ENCODE results near the gene RGS6.

Gene RGS6

DNA sequence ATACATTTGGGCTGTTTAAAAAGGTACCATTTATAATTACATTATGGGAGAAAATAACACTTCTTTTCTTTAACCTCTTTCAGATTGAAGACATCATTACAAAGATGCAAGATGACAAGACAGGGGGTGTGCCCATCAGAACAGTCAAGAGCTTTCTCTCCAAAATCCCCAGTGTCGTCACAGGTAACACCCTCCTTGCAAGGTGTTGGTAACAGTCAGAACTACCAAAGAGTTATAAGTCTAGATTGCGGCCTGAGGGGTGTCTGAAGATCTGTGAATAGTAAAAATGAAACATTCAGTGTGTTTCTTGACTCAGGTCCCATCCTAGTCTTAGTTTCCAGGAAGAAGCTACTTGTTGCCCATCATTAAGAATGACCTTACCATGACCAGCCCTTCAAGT, 419.8 kb downstream of the RGS6 start:
- FAIRE-seq (no peak), DNase-seq (ENCODE audit: insufficient read length, low spot score) (no peak)
- no peak for TF ChIP-seq POLR2A (IDR thresholded peaks at IDR 0.05; ENCODE audit: low read depth, low read length)

DNA sequence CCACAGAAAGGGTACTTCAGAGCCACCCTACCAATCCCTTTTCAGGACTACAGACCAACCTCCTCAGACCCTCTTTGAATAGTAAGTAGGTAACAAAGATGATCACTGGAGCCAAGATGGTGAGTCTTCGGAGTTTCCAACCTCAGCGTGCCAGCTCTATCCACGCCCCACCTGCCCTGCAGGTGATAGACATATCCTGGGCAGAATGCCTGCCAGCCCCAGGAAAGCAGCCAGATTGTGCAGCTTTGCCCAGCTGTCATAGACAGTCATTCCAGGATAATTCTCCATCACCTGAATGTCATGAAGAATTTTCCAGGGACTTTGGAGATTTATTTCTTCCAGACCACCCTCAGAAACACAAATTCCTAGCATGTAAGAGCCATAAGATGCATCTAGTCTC, 434.4 kb downstream of the RGS6 start:
- DNase-seq (ENCODE audit: insufficient read length, low spot score) (no peak), FAIRE-seq (no peak)
- TF ChIP-seq POLR2A (IDR thresholded peaks at IDR 0.05; ENCODE audit: low read depth, low read length) = no peak

GRCh38 chr14:72369106-72369505, 436.9 kb downstream of the RGS6 start:
- DNase-seq (ENCODE audit: insufficient read length, low spot score) (no peak), FAIRE-seq (no peak)
- TF ChIP-seq POLR2A (IDR thresholded peaks at IDR 0.05; ENCODE audit: low read depth, low read length) = no peak

DNA sequence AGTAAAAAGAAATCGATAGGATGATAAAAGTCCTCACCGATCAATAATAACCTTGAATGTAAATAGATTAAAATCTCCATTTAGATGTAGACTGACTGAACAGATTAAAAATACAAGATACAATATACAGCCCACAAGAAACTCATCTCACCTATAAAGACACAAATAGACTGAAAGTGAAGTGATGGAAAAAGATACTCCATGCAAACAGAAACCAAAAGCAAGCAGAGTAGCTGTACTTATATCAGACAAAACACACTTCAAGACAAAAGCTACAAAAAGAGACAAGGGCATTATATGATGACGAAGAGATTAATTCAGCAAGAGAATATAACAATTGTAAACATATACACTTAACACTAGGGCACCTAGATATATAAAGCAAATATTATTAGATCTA, 444.8 kb downstream of the RGS6 start:
- no peak for FAIRE-seq
- DNase-seq (ENCODE audit: insufficient read length, low spot score) = no peak
- TF ChIP-seq POLR2A (IDR thresholded peaks at IDR 0.05; ENCODE audit: low read depth, low read length) = no peak

DNA sequence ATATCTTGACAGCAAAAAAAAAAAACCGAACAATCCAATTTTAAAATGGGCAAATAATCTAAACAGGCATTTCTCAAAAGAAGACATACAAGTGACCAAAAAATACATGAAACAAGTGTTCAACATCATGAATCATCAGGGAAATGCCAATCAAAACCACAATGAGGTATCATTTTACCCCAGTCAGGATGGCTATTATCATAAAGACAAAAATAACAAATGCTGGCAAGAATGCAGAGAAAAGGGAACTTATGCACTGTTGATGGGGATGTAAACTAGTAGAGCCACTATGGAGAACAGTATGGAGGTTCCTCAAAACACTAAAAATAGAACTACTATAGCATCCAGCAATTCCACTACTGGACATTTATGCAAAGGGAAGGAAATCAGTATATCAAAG, 448.2 kb downstream of the RGS6 start:
- TF ChIP-seq POLR2A (IDR thresholded peaks at IDR 0.05; ENCODE audit: low read depth, low read length) = no peak
- DNase-seq (ENCODE audit: insufficient read length, low spot score) (no peak), FAIRE-seq (no peak)

GRCh38 chr14:72383865-72384264, 451.6 kb downstream of the RGS6 start:
- TF ChIP-seq POLR2A (IDR thresholded peaks at IDR 0.05; ENCODE audit: low read depth, low read length) = no peak
- DNase-seq (ENCODE audit: insufficient read length, low spot score) (no peak), FAIRE-seq (no peak)

- FAIRE-seq (no peak), DNase-seq (ENCODE audit: insufficient read length, low spot score) (no peak)
- TF ChIP-seq POLR2A (IDR thresholded peaks at IDR 0.05; ENCODE audit: low read depth, low read length) = no peak
Measured at GRCh38 chr14:72387726-72388125, 455.5 kb downstream of the RGS6 start.

DNA sequence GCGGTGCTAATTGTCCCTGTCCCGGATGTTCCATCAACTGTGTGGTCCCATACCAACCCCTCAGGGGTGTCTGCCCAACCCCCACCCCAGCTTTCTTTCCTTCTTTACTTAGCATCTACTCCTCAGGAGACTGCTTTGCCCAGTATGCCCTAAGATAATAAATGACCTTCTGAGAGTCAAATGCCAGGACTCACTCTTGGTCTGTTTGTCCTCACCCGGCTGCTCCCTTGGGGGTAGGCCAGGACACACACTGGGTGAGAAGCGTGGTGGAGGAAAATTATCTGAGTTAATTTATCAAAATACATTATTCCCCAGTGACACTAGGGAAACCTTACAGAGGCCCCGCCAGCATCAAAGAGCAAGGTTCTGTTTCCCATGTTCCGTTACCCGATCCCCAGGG, 457.0 kb downstream of the RGS6 start:
- DNase-seq (ENCODE audit: insufficient read length, low spot score) (no peak), FAIRE-seq (no peak)
- TF ChIP-seq POLR2A (IDR thresholded peaks at IDR 0.05; ENCODE audit: low read depth, low read length) = no peak

- DNase-seq (ENCODE audit: insufficient read length, low spot score) = no peak
- TF ChIP-seq POLR2A (IDR thresholded peaks at IDR 0.05; ENCODE audit: low read depth, low read length) = no peak
- no peak for FAIRE-seq
Measured at GRCh38 chr14:72401101-72401625, 468.9 kb downstream of the RGS6 start.

- DNase-seq (ENCODE audit: insufficient read length, low spot score) (no peak), FAIRE-seq (no peak)
- TF ChIP-seq POLR2A (IDR thresholded peaks at IDR 0.05; ENCODE audit: low read depth, low read length) = no peak
Measured at GRCh38 chr14:72401632-72402376, 469.6 kb downstream of the RGS6 start.

DNA sequence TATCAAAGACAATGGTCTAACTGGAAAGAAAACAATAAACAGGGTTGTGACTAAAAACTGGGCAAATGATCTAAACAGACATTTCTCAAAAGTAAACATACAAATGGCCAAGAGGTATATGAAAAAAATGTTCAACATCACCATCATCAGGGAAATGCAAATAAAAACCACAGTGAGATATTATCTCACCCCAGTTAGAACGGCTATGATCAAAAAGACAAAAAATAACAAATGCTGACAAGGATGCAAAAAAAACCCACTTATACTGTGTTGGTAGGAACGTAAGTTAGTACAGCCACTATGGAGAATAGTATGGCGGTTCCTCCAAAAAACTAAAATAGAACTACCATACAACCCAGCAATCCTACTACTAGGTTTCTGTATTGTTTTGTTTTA, 470.1 kb downstream of the RGS6 start:
- TF ChIP-seq POLR2A (IDR thresholded peaks at IDR 0.05; ENCODE audit: low read depth, low read length) = no peak
- no peak for DNase-seq (ENCODE audit: insufficient read length, low spot score)
- FAIRE-seq = no peak

GRCh38 chr14:72404106-72404774, 472.0 kb downstream of the RGS6 start:
- DNase-seq (ENCODE audit: insufficient read length, low spot score) (no peak), FAIRE-seq (no peak)
- no peak for TF ChIP-seq POLR2A (IDR thresholded peaks at IDR 0.05; ENCODE audit: low read depth, low read length)

- no peak for TF ChIP-seq POLR2A (IDR thresholded peaks at IDR 0.05; ENCODE audit: low read depth, low read length)
- FAIRE-seq (no peak), DNase-seq (ENCODE audit: insufficient read length, low spot score) (no peak)
Measured at GRCh38 chr14:72404998-72405397, 472.8 kb downstream of the RGS6 start.

DNA sequence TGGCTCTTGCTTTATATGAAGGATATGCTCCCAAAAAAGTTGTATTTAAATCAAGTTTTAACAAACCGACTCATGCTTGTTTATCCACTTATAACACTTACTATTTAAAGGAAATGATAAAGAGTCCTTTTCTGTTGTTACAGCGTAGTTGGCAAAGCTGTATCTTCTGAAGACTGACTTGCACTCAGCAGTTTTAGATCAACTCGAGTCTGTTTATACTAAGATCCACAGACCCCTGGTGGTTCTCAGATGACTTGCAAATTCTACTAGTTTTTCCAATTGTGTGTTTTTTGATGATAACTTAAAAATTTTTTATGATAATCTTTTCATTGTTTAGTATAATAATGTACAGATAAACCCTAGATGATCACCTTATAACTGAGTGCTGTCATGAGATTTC, 475.8 kb downstream of the RGS6 start:
- no peak for TF ChIP-seq POLR2A (IDR thresholded peaks at IDR 0.05; ENCODE audit: low read depth, low read length)
- FAIRE-seq (no peak), DNase-seq (ENCODE audit: insufficient read length, low spot score) (no peak)

DNA sequence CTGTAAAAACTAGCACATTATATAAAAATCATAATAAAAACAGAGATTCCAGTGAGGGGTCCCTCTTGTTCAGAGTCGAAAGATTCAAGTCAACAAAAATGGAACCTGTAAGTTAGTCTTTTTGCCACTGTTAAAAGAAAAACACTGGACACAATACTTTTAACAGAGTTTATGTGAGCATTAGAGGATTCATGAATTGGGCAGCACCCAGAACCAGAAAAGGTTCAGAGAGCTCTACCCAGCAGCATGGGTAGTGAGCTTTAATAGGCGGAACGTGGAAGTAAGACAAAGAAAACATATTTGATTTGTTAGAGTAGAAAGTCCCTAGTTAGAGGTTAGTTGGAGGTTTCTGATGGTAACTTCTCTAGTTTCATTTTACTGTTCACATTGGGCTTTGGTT, 476.8 kb downstream of the RGS6 start:
- no peak for TF ChIP-seq POLR2A (IDR thresholded peaks at IDR 0.05; ENCODE audit: low read depth, low read length)
- FAIRE-seq (no peak), DNase-seq (ENCODE audit: insufficient read length, low spot score) (no peak)
